GM20000 (cell line): ENCODE results near the gene CADPS.

Source experiments
- DNase-seq: peaks from one replicate; pipeline ENCODE4 v3.0.0; 2012; ENCODE audit warnings: low spot score
- CTCF ChIP-seq: IDR thresholded peaks from 2 replicates; pipeline ENCODE4 v1.5.1; 2012; ENCODE audit warnings: mild to moderate bottlenecking, control low read depth; ENCODE audit errors: extremely low read depth, missing control alignments

CADPS gene

DNA sequence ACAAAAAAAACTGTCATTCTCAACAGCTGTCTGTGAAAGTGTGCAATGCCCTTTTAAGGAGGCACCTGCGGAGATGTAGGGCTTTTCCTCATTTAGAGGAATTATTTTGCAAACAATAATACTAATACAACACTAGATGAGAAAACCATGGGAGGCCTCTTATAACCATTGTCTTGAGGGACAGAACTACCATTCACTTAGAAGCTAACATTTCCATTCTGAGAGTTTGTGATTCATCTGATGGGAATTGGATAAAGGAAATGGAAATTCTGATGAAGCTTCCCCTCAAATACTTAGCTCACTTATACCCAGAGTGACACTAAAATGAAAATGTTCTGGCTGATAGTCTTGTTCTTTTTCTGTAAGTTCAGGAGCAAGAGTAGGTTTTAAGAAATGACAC, 147.7 kb downstream of the CADPS start:
- TF ChIP-seq CTCF = no peak
- DNase-seq = no peak

GRCh38 chr3:62724503-62724902, 150.7 kb downstream of the CADPS start:
- no peak for DNase-seq
- no peak for TF ChIP-seq CTCF

DNA sequence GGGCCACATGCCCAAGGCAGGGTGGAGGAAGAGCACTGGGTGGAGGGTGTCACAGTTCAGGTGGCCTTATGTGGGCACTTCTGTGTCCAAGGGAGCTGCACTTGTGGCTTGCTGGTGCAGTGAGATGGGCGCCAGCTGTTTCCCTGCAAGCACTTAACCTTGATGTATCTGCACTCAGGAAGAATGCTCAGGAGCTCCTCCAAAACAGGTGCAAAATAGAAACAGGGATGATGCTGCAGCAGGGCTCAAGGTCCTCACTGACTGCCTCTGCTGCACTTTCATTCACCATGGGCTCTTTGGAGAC, 151.3 kb downstream of the CADPS start:
- no peak for TF ChIP-seq CTCF
- no peak for DNase-seq

DNA sequence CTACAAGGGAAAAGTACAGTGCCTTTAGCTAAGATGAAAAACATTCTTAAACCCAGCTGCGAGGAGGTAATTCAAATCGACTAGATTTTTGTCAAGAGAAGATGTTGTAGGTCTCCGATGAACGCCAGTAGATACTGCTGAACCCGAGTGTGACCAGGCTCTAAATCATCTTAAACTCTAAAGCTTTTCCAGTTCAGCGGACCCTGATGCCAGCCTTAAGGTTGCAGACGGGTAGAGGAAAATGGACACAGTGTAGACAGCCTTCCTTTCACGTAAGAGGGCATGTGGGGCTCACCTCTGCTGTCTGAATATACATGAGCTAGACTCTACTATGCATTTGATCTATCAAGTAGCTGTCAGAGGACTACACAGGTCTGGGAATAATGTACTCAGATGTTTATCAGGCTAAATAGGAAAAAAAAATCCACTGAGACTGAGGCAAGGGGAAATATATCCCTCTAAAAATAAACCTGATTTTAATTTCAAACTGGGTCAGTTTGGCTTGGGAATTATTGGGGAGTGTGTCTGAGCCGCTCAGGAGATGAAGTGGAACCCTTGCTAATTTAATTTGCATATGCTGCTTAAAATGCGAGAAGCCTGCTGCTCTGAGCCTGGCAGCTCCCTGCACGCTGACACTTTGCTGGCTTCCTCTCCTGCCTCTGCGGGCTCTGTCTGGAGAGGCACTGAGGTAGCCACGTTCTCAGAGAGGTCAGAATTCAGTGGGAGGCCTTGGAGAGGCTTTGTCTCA, 151.9 kb downstream of the CADPS start:
- DNase-seq = no peak
- no peak for TF ChIP-seq CTCF

- no peak for DNase-seq
- no peak for TF ChIP-seq CTCF
Measured at GRCh38 chr3:62722344-62722743, 152.9 kb downstream of the CADPS start.

- no peak for TF ChIP-seq CTCF
- DNase-seq = no peak
Measured at GRCh38 chr3:62718515-62719320, 156.5 kb downstream of the CADPS start.

DNA sequence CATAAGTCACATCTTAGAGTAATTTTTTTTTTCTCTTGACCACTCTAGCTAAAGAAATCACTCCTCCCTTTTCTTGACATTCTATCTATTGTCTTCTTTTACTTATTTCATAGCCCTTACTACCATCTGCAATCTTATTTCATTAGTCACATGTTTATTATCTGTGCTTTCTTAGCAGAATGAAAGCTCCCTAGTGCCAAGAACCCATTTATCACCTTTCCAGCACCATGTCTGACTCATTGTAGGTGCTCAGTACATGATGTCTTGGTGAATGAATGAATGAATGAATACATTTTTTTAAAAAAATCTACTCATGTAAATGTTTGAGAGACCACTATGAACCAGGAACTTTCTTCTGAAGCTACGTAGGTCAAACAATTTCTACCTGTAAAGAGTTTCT, 157.2 kb downstream of the CADPS start:
- no peak for TF ChIP-seq CTCF
- no peak for DNase-seq
